Measurements from ENCODE around the gene PRICKLE4. TPM values are rescaled to one million over a fixed set of nuclear protein-coding genes. Genes with fewer than 3 reads are reported as not detected.
A peak's percentile ranks its signal among the peaks of the same experiment; 100 is the strongest.

PRICKLE4 gene
- total RNA-seq, 1 experiment from 2014 or later, result 1.5 TPM

- POLR2A ChIA-PET, result interaction anchor here (1.0 to 2.0 kb wide), 5 partner anchors 109 to 263 kb away, joined by 3 to 9 read pairs (median 6); partner anchors contain the start of genes BYSL, MED20 and TAF8
- H3K9me3 Mint-ChIP-seq, result no peaks in the 10 kb centered on the region
- CTCF ChIA-PET, result interaction anchor here (0.6 to 4.7 kb wide), 77 partner anchors 8 to 777 kb away, joined by 3 to 71 read pairs (median 4); partner anchors contain the start of genes BYSL, C6orf132, CCND3 and MED20
- H3K27me3 Mint-ChIP-seq (ENCODE audit: low read depth), result peaks cover 45% of the 10 kb centered on the region
- peak overlapping the region; percentile 96 for H3K4me3 Mint-ChIP-seq
- ATAC-seq, result peak; percentile 74
- peak; percentile 88 for DNase-seq (ENCODE audit: low spot score)
- TF ChIP-seq ETV6 (CRISPR knock-in tag; IDR thresholded peaks at IDR 0.05), result 0 out of 2 replicates have a peak, but pooled peaks have one; percentile 52
- peak; percentile 51; the same call in 1 of the 2 replicates for TF ChIP-seq ESRRA (CRISPR knock-in tag; IDR thresholded peaks at IDR 0.05; ENCODE audit: borderline replicate concordance)
- TF ChIP-seq TEAD1 (CRISPR knock-in tag; IDR thresholded peaks at IDR 0.05), result no peak
- TF ChIP-seq NFATC4 (CRISPR knock-in tag; IDR thresholded peaks at IDR 0.05), result no peak
- TF ChIP-seq GABPB1 (CRISPR knock-in tag; IDR thresholded peaks at IDR 0.05), result peak; percentile 73
- 0 out of 2 replicates have a peak, but pooled peaks have one; percentile 44 for TF ChIP-seq KAT7 (CRISPR knock-in tag; IDR thresholded peaks at IDR 0.05; ENCODE audit: borderline replicate concordance)
- peak; percentile 61; the same call in 1 of the 2 replicates for TF ChIP-seq E2F5 (CRISPR knock-in tag; IDR thresholded peaks at IDR 0.05)
- no peak for TF ChIP-seq PRDM15 (CRISPR knock-in tag; IDR thresholded peaks at IDR 0.05)
- TF ChIP-seq, protein P1, sequence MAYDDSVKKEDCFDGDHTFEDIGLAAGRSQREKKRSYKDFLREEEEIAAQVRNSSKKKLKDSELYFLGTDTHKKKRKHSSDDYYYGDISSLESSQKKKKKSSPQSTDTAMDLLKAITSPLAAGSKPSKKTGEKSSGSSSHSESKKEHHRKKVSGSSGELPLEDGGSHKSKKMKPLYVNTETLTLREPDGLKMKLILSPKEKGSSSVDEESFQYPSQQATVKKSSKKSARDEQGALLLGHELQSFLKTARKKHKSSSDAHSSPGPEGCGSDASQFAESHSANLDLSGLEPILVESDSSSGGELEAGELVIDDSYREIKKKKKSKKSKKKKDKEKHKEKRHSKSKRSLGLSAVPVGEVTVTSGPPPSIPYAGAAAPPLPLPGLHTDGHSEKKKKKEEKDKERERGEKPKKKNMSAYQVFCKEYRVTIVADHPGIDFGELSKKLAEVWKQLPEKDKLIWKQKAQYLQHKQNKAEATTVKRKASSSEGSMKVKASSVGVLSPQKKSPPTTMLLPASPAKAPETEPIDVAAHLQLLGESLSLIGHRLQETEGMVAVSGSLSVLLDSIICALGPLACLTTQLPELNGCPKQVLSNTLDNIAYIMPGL (CRISPR knock-in tag; IDR thresholded peaks at IDR 0.05), result peak; percentile 99
- peak; percentile 31; the same call in 1 of the 2 replicates for TF ChIP-seq NFE2L1 (CRISPR knock-in tag; IDR thresholded peaks at IDR 0.05)
- TF ChIP-seq, protein P2, sequence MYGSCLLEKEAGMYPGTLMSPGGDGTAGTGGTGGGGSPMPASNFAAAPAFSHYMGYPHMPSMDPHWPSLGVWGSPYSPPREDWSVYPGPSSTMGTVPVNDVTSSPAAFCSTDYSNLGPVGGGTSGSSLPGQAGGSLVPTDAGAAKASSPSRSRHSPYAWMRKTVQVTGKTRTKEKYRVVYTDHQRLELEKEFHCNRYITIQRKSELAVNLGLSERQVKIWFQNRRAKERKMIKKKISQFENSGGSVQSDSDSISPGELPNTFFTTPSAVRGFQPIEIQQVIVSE (CRISPR knock-in tag; IDR thresholded peaks at IDR 0.05; ENCODE audit: borderline replicate concordance), result no peak
- TF ChIP-seq SP1 (CRISPR knock-in tag; conservative IDR thresholded peaks at IDR 0.05), result peak; percentile 74
- H3K27ac Mint-ChIP-seq, result peak overlapping the region; percentile 97
- peaks cover 25% of the 10 kb centered on the region for H3K4me1 Mint-ChIP-seq
- H3K36me3 Mint-ChIP-seq, result peaks cover 19% of the 10 kb centered on the region
Measured at GRCh38 chr6:41786451-41787218, 6.1 kb downstream of the PRICKLE4 start.

DNA sequence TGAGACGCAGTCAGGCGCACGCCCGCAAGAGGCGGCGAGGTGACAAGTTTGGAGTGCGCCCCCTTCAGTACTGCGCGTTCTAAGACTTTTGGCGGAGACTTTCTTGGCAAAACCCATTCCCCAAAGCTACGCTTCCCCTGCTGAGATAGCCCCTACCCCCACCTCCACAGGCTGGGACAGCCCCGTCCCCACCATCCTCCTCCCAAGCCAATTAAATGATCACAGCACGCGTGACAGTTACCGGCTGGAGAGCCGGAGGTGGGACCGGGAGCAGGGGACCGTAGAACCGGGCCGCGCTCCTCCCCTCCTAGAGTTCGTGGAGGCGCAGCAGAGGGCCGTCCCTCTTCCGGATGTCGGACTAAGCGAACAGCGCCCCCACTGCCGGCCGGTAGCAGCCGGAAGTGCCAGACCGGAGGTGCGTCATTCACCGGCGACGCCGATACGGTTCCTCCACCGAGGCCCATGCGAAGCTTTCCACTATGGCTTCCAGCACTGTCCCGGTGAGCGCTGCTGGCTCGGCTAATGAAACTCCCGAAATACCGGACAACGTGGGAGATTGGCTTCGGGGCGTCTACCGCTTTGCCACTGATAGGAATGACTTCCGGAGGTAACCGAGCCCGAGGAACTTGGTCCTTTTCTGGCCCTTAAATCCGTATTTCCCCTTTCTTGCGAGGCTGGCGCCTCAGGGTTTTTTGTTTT, 6.8 kb downstream of the PRICKLE4 start, which contains the start of gene TOMM6:
TSS of gene TOMM6 (plus strand) at position 476 of the 699 bp plus-strand sequence. CDS start at position 480, 4 bp downstream.
- peaks cover 22% of the 10 kb centered on the region for H3K4me1 Mint-ChIP-seq
- no peaks in the 10 kb centered on the region for H3K9me3 Mint-ChIP-seq
- ATAC-seq, result peak; percentile 74
- H3K36me3 Mint-ChIP-seq, result peaks cover 26% of the 10 kb centered on the region
- ChIA-PET POLR2A (interaction anchor here (0.7 to 2.0 kb wide), 8 partner anchors 53 to 262 kb away, joined by 3 to 9 read pairs (median 4); partner anchors contain the start of genes BYSL, MED20 and TAF8), CTCF (interaction anchor here (0.6 to 4.7 kb wide), 69 partner anchors 9 to 776 kb away, joined by 3 to 71 read pairs (median 5); partner anchors contain the start of genes BYSL, C6orf132, CCND3 and MED20)
- peaks cover 38% of the 10 kb centered on the region for H3K27me3 Mint-ChIP-seq (ENCODE audit: low read depth)
- H3K27ac Mint-ChIP-seq, result peak within 1 kb of the TSS; percentile 97
- DNase-seq (ENCODE audit: low spot score), result peak; percentile 96
- H3K4me3 Mint-ChIP-seq, result peak within 1 kb of the TSS; percentile 96
- TF ChIP-seq, protein P3, sequence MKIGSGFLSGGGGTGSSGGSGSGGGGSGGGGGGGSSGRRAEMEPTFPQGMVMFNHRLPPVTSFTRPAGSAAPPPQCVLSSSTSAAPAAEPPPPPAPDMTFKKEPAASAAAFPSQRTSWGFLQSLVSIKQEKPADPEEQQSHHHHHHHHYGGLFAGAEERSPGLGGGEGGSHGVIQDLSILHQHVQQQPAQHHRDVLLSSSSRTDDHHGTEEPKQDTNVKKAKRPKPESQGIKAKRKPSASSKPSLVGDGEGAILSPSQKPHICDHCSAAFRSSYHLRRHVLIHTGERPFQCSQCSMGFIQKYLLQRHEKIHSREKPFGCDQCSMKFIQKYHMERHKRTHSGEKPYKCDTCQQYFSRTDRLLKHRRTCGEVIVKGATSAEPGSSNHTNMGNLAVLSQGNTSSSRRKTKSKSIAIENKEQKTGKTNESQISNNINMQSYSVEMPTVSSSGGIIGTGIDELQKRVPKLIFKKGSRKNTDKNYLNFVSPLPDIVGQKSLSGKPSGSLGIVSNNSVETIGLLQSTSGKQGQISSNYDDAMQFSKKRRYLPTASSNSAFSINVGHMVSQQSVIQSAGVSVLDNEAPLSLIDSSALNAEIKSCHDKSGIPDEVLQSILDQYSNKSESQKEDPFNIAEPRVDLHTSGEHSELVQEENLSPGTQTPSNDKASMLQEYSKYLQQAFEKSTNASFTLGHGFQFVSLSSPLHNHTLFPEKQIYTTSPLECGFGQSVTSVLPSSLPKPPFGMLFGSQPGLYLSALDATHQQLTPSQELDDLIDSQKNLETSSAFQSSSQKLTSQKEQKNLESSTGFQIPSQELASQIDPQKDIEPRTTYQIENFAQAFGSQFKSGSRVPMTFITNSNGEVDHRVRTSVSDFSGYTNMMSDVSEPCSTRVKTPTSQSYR (CRISPR knock-in tag; IDR thresholded peaks at IDR 0.05), result 0 out of 2 replicates have a peak, but pooled peaks have one; percentile 15
- TF ChIP-seq, protein P4, sequence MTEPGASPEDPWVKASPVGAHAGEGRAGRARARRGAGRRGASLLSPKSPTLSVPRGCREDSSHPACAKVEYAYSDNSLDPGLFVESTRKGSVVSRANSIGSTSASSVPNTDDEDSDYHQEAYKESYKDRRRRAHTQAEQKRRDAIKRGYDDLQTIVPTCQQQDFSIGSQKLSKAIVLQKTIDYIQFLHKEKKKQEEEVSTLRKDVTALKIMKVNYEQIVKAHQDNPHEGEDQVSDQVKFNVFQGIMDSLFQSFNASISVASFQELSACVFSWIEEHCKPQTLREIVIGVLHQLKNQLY (CRISPR knock-in tag; IDR thresholded peaks at IDR 0.05), result 0 out of 2 replicates have a peak, but pooled peaks have one; percentile 39
- TF ChIP-seq FOXP1 (CRISPR knock-in tag; IDR thresholded peaks at IDR 0.05; ENCODE audit: borderline replicate concordance) (peak; percentile 75), RELA (CRISPR knock-in tag; IDR thresholded peaks at IDR 0.05; ENCODE audit: borderline replicate concordance) (no peak), CTCF (IDR thresholded peaks at IDR 0.05) (peak; percentile 96), MAX (CRISPR knock-in tag; IDR thresholded peaks at IDR 0.05) (peak; percentile 81), SP1 (CRISPR knock-in tag; conservative IDR thresholded peaks at IDR 0.05) (peak; percentile 85), GABPB1 (CRISPR knock-in tag; IDR thresholded peaks at IDR 0.05) (peak; percentile 68; the same call in 1 of the 2 replicates)
